IPS-NIHi7 (cell line): Measurements from ENCODE around the gene MICU1.
"Not testable (repeated sequence)": the region's sequence is repeated elsewhere in the genome, so short reads cannot be mapped to it uniquely, and the experiment has no call there.

Experiments
- DNase-seq: peaks from one replicate; pipeline ENCODE4 v3.0.0; 2012; ENCODE audit warnings: mixed read lengths; ENCODE audit errors: extremely low spot score

Gene MICU1, protein sequence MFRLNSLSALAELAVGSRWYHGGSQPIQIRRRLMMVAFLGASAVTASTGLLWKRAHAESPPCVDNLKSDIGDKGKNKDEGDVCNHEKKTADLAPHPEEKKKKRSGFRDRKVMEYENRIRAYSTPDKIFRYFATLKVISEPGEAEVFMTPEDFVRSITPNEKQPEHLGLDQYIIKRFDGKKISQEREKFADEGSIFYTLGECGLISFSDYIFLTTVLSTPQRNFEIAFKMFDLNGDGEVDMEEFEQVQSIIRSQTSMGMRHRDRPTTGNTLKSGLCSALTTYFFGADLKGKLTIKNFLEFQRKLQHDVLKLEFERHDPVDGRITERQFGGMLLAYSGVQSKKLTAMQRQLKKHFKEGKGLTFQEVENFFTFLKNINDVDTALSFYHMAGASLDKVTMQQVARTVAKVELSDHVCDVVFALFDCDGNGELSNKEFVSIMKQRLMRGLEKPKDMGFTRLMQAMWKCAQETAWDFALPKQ

DNA sequence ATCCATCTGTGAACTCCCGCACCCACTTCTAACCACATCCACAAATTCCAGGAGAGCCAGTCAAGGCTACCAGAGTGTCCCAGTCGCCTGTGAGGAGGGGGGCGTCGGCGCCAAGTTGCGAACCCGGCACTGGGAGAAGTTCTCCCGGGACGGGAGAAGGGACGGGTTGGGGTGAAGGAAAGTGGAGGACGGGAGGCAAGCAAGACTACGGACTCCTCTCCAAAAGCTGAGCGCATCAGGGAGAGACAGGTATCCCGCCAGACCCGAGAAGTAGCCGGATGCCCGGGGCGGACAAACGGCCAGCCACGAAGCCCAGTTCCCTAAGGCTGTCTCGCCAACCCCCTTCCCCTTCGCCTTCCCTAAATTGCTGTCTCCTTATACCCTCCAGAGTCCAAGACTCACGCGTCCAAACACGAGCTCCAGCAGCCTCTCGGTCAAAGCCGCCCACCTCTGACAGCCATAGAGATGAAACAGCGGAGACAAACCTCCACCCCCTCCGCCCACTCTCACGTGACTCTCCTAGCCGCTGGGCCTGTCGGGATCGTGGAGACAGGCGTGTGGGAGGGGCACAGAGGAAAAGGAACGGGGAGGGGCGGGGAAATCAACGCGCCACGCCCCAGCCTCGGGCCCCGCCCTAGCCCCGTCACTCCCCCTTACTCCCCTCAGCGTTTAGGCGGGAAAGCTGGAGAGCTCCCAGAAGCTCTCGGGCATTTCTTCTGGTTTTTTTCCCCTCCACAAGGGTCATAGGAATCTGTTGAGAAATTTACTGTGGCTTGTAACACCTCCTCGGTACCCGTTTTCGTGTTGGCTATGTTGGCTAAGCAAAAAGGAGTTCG lies at the start of gene MICU1:
Gene MICU1, minus strand, starts transcription at position 472 of the 836 bp plus-strand sequence. CDS start 59,286 bp downstream, outside the sequence.
- DNase-seq, result peak; percentile 98

DNA sequence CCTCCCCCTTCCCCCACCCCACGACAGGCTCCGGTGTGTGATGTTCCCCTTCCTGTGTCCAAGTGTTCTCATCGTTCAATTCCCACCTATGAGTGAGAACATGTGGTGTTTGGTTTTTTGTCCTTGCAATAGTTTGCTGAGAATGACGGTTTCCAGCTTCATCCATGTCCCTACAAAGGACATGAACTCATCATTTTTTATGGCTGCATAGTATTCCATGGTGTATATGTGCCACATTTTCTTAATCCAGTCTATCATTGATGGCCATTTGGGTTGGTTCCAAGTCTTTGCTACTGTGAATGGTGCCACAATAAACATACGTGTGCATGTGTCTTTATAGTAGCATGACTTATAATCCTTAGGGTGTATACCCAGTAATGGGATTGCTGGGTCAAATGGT lies 48.3 kb upstream of the MICU1 start:
- not testable (repeated sequence) for DNase-seq

DNA sequence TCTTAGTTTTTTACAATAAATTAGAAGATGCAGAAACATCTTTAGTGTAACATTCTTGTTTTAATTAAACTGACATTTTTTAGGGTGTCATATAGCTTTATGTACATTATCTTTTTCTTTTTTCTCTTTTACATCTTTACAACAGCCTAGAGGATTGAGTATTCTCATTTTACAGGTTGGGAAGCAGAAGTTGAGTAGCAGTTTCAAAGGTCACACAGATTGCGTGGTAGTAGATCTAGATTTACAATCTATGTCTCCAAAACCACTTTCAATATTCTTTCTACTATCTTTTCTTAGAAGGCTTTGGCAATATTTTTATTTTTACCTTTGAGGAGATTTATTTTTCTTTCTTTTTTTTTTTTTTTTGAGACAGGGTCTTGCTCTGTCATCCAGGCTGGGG lies 47.4 kb upstream of the MICU1 start:
- DNase-seq, result no peak

DNA sequence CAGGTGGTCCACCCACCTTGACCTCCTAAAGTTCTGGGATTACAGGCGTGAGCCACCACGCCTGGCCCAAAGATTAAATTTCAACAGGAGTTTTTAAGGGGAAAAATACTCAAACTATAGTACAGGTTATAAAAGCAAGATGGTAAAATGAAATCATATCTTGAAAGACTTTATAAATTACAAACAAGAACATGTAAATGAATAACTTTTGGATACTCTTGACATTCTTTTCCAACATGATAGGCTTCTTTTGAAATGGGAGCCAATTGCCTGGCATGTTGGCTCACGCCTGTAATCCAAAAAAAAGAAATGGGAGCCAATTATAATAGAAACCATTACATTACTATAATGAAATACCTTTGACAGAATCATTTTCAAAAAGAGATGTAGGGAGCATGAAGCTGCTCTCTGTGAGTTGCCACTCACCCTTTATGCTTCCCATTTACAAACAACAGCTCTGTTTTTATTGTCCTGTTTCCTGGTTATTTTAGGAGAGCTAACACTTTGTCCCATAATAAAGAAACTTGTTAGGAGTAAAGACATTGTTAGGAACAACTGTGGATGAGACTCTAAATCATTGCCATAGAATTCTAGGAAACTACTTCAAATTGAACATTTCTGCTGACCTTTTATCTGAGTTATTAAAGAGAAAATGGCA lies 41.5 kb upstream of the MICU1 start:
- no peak for DNase-seq

DNA sequence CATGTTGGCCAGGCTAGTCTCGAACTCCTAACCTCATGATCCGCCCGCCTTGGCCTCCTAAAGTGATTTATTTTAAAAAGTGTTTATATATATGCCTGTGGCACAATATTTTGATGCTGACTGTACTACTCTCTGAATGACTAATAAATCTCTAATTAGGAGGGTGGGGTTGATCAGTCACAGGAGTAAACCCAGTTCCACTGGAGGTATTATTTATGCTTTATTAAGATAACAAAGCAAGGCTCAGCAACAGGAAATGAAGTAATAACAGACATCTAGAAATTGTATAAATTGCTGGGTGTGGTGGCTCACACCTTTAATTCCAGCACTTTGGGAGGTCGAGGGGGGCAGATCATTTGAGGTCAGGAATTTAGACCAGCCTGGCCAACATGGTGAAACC lies 40.0 kb upstream of the MICU1 start:
- DNase-seq, result no peak

DNA sequence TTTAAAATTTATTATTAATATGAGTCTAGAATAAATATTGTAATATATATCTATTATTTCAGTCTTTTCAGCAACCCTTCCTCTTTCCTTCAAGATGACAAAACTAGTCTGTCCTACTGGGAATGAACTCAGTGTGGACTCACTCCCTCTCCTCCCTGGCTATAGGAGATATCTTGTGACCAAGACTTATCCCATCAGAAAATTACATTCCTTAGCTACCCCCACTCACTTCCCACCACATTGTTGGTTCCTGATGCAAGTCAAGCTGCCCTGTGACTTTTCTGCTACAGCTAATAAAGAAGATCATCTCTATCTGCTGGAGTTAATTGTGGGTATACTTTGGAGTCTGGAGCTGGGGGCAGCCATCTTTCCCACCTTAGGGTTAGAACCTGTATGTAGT lies 38.1 kb upstream of the MICU1 start:
- no peak for DNase-seq

DNA sequence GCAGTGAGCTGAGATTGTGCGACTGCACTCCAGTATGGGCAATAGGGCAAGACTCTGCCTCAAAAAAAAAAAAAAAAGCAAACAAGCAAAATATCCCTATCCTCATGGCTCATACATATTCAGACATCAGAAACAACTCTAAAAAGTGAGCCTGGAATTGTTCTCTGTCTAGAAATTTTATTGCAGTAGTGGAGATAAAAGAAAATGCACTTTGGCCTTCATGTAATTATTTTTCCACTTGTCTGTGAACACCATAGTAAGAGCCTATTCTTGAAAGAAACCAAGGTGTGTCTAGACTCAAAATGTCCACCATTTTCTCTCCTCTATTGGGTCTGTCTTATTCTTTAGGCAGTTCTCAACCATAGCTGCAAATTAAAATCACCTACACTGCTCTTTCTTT lies 35.6 kb upstream of the MICU1 start:
- no peak for DNase-seq

DNA sequence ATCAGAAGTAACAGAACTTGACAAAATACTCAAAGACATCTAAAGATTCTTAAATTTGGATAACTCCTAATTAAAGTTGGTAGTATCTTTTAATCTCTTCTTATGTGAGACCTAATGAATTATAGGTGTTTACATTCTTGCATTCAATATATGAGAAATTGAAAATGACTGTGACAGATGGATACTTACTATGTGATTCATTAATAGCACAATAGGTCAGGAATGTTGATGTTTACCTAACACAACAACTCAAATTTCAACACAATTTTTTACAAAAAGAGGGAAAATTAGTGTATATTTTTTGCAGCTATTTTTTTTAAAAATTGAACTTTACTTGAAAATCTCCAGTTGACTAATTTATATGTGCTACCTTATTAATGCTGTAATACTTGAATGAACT lies 34.3 kb upstream of the MICU1 start:
- no peak for DNase-seq

DNA sequence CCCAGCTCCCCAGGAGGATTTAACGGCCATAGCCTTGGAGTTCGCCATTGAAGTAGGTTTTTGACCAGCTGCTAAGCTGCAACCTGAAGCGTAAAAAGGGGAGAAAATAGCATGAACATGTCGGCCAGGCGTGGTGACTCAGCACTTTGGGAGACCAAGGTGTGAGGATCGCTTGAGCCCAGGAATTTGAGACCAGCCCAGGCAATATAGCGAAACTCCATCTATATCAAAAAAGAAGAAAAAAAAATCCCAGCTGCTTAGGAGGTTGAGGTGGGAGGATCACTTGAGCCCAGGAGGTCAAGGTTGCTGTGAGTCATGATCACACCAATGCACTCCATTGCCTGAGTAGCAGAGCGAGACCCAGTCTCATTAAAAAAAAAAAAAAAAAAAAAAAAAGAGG lies 33.8 kb upstream of the MICU1 start:
- no peak for DNase-seq

DNA sequence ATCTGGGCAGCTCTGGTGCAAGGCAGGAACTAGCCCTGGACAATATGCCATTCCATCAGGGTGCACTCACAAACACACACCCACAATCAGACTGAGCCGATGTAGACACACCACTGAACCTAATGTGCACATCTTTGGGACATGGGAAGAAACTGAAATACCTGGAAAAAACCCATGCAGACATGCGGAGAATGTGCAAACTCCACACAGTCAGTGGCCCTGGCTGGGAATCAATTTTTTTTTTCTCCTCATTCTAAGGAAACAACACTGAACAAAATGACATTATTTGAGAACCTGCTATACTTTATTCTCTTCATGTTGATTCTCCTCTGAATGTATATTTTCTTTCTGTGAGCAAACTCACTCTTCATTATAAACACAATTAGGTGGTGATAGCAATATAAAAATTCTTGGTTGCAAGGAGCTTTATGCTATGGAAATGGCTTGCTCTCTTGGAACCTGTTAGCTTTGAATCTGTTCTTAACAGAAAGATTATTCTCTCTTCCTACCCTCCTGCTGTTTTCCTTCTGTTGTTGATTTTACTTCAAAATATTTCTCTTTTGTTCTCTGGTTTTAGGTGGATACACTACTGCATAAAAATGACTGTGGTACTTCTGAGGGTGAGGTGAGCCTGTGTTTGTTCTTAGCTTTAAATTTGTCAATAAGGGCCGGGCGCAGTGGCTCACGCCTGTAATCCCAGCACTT lies 33.0 kb upstream of the MICU1 start:
- DNase-seq, result no peak

DNA sequence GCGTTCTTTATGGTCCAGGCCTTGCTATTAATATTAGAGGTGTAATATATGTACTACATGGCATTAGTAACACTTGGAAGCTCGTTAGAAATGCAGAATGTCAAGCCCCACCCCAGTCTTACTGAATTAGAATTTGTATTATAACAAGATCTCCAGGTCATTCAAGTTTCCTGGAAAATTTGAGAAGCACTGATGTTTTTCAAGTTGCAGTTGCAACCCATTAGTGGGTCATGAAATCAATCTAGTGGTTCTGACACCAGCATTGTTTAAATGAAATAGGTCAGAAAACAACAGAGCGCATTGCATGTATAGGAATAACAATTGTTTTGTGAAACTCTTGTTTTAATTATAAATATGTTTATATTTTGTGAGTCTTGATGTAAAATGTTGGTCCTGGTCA lies 28.8 kb upstream of the MICU1 start:
- DNase-seq, result no peak

DNA sequence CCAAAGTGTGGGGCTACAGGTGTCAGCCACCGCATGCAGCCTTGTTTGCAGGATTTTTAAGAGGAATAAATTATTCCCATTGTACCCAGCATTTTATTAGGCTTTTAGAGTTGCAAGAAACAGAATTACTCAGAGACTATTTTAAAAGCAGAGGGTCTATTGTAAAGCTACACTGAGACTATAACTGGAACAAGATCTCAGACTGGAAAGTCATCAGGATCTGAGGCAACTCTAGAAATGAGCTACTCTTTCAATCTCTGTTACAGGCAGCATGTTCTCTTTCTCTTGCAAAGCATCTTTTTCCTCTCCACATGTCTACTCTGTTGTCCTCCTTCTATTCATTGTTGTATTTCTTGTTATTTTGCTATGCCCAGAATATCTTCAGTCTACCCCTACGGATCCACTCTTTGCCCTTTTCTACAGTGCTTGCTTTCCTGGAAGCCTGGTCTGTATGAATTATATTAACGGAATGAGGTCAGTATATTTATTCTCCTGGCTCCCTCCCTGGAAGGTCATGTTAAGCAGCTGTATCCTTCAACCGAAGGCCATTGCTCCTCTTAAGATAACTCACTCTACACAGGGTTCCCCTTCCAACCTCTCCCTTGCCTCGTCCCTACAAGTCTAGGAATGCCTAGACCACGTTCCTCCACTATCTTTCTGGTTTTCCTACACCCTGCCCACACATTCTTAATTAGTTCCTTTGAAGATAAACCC lies 27.7 kb upstream of the MICU1 start:
- no peak for DNase-seq

DNA sequence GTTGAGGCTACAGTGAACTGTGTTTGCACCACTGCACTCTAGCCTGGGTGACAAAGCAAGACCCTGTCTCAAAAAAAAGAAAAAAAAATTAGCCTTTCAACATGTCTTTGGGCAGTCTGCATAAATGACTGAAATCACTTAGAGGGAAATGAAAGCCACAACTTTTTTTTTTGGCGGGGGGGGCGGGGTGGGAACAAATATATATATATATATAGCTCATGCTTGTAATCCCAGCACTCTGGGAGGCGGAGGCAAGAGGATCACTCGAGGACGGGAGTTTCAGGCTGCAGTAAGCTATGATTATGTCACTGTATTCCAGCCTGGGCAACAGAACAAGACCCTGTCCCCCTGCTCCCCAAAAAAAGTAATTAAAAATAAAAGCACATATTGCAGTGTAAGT lies 23.4 kb upstream of the MICU1 start:
- no peak for DNase-seq

DNA sequence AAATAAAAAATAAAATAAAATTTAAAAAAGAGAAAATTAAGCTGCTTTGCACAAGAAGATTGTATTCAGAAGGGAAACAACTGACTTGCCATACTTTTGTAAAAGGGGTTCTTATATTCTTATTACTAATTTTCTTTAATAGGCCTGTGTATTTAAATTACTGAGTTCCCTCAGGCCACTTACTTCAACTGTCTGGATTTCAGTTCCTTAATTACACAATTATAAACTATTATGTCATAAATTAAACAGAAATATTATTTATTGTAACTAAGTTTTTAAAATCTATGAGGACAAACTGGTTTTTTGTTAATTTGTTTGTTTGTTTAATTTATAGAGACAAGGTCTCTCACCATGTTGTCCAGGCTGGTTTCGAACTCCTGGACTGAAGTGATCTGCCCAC lies 22.4 kb upstream of the MICU1 start:
- no peak for DNase-seq

DNA sequence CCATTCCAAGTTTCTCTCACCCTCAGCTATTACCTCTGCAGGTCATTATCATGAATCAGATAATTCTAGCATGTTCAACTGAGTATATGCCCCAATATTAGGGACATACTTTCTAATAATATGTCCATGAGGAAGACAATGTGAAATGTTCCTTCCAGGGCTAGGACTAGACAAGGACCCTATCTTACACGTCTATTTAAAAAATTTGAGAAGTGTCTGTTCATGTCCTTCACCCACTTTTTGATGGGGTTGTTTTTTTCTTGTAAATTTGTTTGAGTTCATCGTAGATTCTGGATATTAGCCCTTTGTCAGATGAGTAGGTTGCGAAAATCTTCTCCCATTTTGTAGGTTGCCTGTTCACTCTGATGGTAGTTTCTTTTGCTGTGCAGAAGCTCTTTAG lies 21.1 kb upstream of the MICU1 start:
- DNase-seq, result not testable (repeated sequence)

DNA sequence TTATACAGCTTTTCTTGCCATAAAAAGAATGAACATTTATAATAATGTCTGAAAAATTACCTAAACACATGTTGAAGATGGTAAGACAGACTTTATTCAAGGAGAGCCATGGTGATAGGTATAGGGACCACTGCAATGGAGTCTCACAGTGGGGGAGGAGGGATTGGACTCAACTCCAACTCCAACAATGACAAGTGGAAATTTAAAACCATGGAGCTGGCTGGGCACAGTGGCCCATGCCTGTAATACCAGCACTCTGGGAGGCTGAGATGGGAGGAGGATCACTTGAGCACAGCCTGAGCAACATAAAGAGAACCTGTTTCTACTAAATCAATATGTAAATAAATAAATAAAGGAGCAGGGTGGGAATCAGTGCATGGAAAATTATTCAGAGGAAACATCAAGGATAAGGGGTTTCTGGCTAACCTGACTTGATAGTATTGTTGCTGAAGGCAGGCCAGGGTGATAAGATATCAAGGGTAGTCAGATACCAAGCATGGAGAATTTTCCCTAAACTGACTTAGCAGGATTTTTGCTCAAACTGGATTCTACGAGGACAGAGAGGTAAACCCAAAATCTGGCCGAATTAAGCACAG lies 19.5 kb upstream of the MICU1 start:
- no peak for DNase-seq

DNA sequence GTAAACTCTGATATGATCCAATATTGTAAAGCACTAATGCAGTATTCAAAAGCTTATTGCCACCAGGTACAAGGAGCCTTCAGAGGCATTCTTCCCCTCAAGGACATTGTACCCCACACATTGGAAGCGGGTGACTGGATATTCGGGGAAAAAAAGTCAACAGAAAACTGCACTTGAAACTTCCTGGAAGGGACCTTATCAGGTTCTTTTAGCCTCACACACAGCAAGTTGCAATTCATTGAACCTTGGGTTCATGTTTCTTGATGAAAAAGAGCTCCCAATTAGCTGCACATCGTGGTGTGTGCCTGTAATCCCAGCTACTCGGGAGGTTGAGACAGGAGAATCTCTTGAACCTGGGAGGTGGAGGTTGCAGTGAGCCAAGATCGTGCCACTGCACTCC lies 16.4 kb upstream of the MICU1 start:
- no peak for DNase-seq

DNA sequence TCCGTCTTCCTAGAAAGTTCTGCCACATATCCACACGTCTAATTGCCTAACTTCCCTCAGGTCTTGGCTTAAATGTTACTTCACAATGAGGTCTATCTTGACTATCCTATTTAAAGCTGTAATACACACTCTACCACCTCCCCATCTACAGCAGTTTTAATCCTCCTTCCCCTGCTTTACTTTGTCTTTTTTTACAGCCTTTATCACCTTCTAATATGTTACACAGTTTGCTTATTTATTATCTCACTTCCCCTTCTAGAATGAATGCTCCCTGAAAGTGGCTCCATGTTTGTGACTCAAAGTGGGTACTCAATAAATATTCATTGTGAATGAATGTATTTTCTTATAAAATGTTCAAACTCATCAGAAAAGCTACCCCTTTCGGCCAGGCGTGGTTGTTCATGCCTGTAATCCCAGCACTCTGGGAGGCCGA lies 13.6 kb upstream of the MICU1 start:
- DNase-seq, result no peak

DNA sequence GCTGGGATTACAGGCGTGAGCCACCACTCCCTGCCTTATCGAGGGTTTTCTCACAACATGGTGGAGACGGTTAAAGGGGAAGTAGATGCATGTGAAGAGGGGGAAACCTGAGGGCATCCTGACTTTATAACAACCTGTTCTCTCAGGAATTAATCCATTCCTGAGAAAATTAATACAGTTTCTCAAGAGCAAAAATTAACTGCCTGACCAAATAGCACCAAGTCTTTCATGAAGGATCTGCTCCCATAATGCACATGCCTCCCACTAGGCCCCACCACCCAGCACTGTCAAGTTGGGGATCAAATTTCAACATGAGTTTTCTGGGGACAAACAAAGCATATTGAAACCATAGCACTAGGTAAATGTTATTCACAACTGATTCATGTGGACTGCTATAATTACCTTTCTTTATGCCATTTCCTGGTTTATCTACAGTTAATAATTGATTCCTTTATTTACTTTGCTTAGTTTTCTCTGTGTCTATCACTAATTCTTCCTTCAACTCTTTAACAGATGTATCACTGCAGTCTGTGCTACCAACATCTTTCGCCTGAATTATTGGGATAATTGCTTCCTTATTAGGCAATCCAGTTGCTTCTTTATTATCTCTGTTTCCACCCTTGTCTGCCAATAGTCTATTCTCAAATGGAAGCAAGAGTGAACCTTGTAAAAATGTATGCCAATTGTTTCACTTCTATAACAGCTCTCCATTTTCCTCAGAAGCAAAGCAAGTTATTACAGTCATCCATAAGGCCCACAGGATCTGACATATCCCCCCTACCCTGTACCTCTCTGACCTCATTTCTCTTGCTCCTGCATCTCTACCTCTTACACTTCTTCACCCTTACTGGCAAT lies 12.9 kb upstream of the MICU1 start:
- DNase-seq, result no peak

DNA sequence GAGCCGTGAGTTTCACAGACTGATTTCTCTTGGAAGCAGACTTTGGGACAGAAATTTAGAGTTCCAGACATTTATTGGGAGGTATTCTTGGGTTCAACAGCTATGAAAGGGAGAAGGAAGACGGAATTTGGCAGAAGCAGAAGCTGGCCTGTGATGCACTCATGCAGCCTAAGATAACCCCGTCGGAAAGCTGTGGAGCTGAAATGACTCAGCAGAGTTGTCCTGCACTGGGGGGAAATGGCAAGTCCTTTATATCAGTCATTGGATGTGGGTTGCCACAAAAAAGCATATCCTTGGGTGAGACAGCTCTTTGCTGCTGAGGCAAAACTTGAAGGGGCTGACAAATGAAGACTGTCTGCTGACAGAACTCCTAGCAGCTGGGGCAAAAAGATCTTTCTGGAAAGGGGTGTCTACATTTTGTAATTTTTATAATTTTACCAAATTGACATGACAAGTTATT lies 11.5 kb upstream of the MICU1 start:
- peak; percentile 16 for DNase-seq
